Panc1 (cell line): Measurements from ENCODE around the gene MRC2. TPM values are rescaled to one million over a fixed set of nuclear protein-coding genes. Genes with fewer than 3 reads are reported as not detected.

Source experiments
- ATAC-seq: fragments of 200-7000 bp; cut with Tn5 transposase; 2 replicates; pipeline ENCODE4 v1.9.1; 2020; ENCODE audit warnings: mild to moderate bottlenecking, moderate library complexity
- BruUV-seq: library from RNA; stranded (reverse); fragments of 400-500 nt; replicated peaks from 2 replicates; lab custom pipeline; 2021; lab: Mats Ljungman, UMichigan
- CTCF ChIA-PET: fragments of 300-600 bp; sonication (Branson Sonifier 250); formaldehyde crosslinking; loops from one replicate; lab custom pipeline; 2022; ENCODE audit warnings: antibody characterized with exemption; lab: Charles Lee
- POLR2A ChIA-PET: fragments of 300-600 bp; sonication (Branson Sonifier 250); formaldehyde crosslinking; loops from one replicate; lab custom pipeline; 2022; ENCODE audit warnings: antibody characterized with exemption; lab: Charles Lee
- DNase-seq: peaks from one replicate; pipeline ENCODE4 v3.0.0-alpha.2; 2010; ENCODE audit warnings: low read depth, low spot score
- H3K27ac ChIP-seq: 2 replicates; pipeline ENCODE4 v1.5.1; 2011; ENCODE audit warnings: mild to moderate bottlenecking, low read length, inconsistent platforms
- H3K27me3 ChIP-seq: fragments of 200-500 bp; sonication (Bioruptor generic); 2 replicates; pipeline ENCODE4 v1.6.0; 2014; ENCODE audit warnings: low read length, inconsistent platforms; ENCODE audit not compliant: control insufficient read depth, insufficient read depth
- H3K36me3 ChIP-seq: fragments of 200-500 bp; sonication (Bioruptor generic); 2 replicates; pipeline ENCODE4 v1.5.1; 2014; ENCODE audit warnings: inconsistent platforms, mild to moderate bottlenecking, low read length, moderate library complexity; ENCODE audit not compliant: control insufficient read depth, insufficient read depth
- H3K4me1 ChIP-seq: 2 replicates; pipeline ENCODE4 v1.5.1; 2011; ENCODE audit warnings: inconsistent platforms, mild to moderate bottlenecking, low read length, moderate library complexity; ENCODE audit not compliant: control insufficient read depth, insufficient read depth
- H3K4me3 ChIP-seq, 2 experiments: 2 replicates each; pipeline ENCODE4 v1.5.1; 2011 to 2012; ENCODE audit warnings: low read depth in 2 of 2, low read length in 2 of 2, mild to moderate bottlenecking in 2 of 2, inconsistent platforms in 1 of 2, moderate library complexity in 1 of 2
- H3K9me3 ChIP-seq: fragments of 200-500 bp; sonication (Bioruptor generic); 2 replicates; pipeline ENCODE4 v1.5.1; 2014; ENCODE audit warnings: low read depth, mild to moderate bottlenecking, inconsistent platforms, low read length, moderate library complexity; ENCODE audit not compliant: control insufficient read depth, insufficient read depth
- POLR2AphosphoS5 ChIP-seq: IDR thresholded peaks from 2 replicates; pipeline ENCODE4 v1.6.1; 2012; ENCODE audit warnings: mild to moderate bottlenecking, low read depth, low read length, moderate library complexity
- SIN3A ChIP-seq: IDR thresholded peaks from 2 replicates; pipeline ENCODE4 v1.6.1; 2012; ENCODE audit warnings: low read depth, mild to moderate bottlenecking, low read length, moderate library complexity, borderline replicate concordance; ENCODE audit not compliant: insufficient read depth
- TCF7L2 ChIP-seq: IDR thresholded peaks from 2 replicates; pipeline ENCODE4 v1.6.1; 2011; ENCODE audit warnings: mild to moderate bottlenecking, low read depth, low read length, inconsistent platforms
- in situ Hi-C: cut with HindIII; loops from 2 replicates; pipeline ENCODE4 v1.10.0; 2016; ENCODE audit warnings: low sequenced_read_pairs, low pct_unique_long_range_greater_than_20kb
- intact Hi-C: fragments of 100-400 bp; cut with micrococcal nuclease; formaldehyde crosslinking; loops from one replicate; pipeline ENCODE4 v1.10.0; 2022; ENCODE audit not compliant: unreplicated experiment
- total RNA-seq: library from RNA; stranded (reverse); gene quantifications from one replicate; pipeline ENCODE4 v1.2.1, GENCODE V29; 2021; ENCODE audit not compliant: unreplicated experiment
- TF ChIP-seq, protein P1 (sequence below), 2 experiments: IDR thresholded peaks; 2 replicates each; pipeline ENCODE4 v1.6.1; 2011 to 2012; ENCODE audit warnings: low read depth in 2 of 2, control low read depth in 1 of 2, low read length in 1 of 2, mild to moderate bottlenecking in 1 of 2, moderate library complexity in 1 of 2; ENCODE audit not compliant: insufficient read depth in 1 of 2
- TF ChIP-seq, protein P2 (sequence below): fragments of 450-650 bp; IDR thresholded peaks from 2 replicates; pipeline ENCODE4 v1.5.1; 2017; ENCODE audit warnings: mild to moderate bottlenecking

The MRC2 gene
- total RNA-seq, 1 experiment from 2014 or later, result 120 TPM

DNA sequence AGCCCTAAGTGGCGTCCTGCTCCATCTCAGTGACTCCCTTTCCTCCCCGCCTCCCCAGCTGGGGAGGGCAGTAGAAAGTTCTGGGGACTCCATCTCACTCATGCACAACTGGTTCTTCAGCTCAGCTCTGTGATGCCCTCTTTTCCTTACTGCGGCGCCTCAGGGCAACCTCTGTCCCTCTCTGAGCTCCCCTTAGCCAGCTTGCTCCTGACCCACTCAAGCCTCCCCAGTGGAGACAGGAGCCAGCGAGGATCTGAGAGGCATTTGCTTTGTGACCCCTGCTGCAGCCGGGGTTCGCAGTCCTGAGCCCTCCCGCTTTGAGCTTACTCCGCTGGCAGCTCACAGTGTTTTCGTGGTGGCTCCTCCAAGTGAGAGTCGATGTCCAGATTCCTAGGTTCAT is 6.2 kb upstream of the MRC2 start:
- peaks cover 3% of the 10 kb centered on the region; the same call in 1 of the 2 replicates for H3K4me1 ChIP-seq
- no peaks in the 10 kb centered on the region for H3K36me3 ChIP-seq
- H3K27me3 ChIP-seq, result no peaks in the 10 kb centered on the region
- CTCF ChIA-PET, result no interaction called here
- DNase-seq (no peak), ATAC-seq (no peak)
- no peaks in the 10 kb centered on the region for H3K9me3 ChIP-seq
- TF ChIP-seq SIN3A, result no peak
- TF ChIP-seq POLR2AphosphoS5, result no peak
- TF ChIP-seq, protein P1, sequence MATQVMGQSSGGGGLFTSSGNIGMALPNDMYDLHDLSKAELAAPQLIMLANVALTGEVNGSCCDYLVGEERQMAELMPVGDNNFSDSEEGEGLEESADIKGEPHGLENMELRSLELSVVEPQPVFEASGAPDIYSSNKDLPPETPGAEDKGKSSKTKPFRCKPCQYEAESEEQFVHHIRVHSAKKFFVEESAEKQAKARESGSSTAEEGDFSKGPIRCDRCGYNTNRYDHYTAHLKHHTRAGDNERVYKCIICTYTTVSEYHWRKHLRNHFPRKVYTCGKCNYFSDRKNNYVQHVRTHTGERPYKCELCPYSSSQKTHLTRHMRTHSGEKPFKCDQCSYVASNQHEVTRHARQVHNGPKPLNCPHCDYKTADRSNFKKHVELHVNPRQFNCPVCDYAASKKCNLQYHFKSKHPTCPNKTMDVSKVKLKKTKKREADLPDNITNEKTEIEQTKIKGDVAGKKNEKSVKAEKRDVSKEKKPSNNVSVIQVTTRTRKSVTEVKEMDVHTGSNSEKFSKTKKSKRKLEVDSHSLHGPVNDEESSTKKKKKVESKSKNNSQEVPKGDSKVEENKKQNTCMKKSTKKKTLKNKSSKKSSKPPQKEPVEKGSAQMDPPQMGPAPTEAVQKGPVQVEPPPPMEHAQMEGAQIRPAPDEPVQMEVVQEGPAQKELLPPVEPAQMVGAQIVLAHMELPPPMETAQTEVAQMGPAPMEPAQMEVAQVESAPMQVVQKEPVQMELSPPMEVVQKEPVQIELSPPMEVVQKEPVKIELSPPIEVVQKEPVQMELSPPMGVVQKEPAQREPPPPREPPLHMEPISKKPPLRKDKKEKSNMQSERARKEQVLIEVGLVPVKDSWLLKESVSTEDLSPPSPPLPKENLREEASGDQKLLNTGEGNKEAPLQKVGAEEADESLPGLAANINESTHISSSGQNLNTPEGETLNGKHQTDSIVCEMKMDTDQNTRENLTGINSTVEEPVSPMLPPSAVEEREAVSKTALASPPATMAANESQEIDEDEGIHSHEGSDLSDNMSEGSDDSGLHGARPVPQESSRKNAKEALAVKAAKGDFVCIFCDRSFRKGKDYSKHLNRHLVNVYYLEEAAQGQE (IDR thresholded peaks at IDR 0.05; ENCODE audit: insufficient read depth in 1 of 2, low read depth in 2 of 2, low read length in 1 of 2), result no peak
- TF ChIP-seq, protein P2, sequence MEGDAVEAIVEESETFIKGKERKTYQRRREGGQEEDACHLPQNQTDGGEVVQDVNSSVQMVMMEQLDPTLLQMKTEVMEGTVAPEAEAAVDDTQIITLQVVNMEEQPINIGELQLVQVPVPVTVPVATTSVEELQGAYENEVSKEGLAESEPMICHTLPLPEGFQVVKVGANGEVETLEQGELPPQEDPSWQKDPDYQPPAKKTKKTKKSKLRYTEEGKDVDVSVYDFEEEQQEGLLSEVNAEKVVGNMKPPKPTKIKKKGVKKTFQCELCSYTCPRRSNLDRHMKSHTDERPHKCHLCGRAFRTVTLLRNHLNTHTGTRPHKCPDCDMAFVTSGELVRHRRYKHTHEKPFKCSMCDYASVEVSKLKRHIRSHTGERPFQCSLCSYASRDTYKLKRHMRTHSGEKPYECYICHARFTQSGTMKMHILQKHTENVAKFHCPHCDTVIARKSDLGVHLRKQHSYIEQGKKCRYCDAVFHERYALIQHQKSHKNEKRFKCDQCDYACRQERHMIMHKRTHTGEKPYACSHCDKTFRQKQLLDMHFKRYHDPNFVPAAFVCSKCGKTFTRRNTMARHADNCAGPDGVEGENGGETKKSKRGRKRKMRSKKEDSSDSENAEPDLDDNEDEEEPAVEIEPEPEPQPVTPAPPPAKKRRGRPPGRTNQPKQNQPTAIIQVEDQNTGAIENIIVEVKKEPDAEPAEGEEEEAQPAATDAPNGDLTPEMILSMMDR, result no peak
- no peak for TF ChIP-seq TCF7L2
- in situ Hi-C loops, result no loop called here
- intact Hi-C loops, result no loop called here
- BruUV-seq, result no TSS peak
- H3K27ac ChIP-seq, result no peak overlapping the region
- H3K4me3 ChIP-seq, result no peak overlapping the region
- POLR2A ChIA-PET, result no interaction called here

DNA sequence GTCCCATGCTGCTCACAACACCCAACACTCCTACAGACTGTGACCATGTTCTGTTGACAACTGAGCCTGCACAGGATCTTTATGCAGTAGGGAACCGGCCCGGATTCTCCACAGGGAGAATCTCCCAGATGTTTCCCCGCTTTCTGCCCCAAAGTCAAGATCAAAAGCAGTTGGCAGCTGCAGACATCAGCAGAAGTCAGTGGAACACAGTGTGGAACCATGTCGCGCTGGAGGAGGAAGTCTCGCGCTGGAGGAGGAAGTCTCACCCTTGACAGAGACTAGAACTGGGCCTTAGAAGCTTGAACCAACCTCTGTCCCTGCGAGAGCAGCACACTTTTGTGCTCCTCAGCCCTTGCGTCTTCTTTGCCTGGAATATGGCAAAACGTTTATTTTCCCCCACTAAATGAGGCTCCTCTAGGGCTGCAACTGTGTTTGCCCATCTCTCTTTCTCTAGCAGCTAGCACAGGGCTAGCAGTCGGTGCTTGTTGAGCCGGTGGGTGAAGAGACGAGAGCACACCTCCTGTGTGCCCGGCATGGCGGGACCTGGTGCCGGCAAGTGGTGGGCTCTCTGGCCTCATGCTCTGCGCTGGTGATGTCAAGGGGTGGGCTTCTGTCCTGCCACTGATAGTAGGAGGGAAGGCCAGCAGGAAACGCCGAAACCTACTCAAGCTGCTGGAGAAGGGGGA is 2.1 kb upstream of the MRC2 start:
- Histone ChIP-seq H3K9me3 (no peaks in the 10 kb centered on the region), H3K27ac (no peak overlapping the region), H3K4me1 (peaks cover 25% of the 10 kb centered on the region), H3K27me3 (no peaks in the 10 kb centered on the region), H3K4me3 (no peak overlapping the region), H3K36me3 (no peaks in the 10 kb centered on the region)
- ChIA-PET POLR2A (no interaction called here), CTCF (no interaction called here)
- TF ChIP-seq, protein P1 (IDR thresholded peaks at IDR 0.05; ENCODE audit: insufficient read depth in 1 of 2, low read depth in 2 of 2, low read length in 1 of 2), result no peak
- TF ChIP-seq, protein P2, result no peak
- TF ChIP-seq TCF7L2 (no peak), SIN3A (no peak), POLR2AphosphoS5 (no peak)
- ATAC-seq, result no peak
- BruUV-seq, result no TSS peak
- intact Hi-C loops, result no loop called here
- in situ Hi-C loops, result no loop called here
- no peak for DNase-seq
